NCI-H446 (cell line): ENCODE results near the gene SLC17A5.
"Not testable (repeated sequence)": the region's sequence is repeated elsewhere in the genome, so short reads cannot be mapped to it uniquely, and the experiment has no call there.

Source experiments
- DNase-seq, 2 experiments: peaks; one replicate each; lab custom pipeline; 2025; lab: John Stamatoyannopoulos, UW

The SLC17A5 gene, protein sequence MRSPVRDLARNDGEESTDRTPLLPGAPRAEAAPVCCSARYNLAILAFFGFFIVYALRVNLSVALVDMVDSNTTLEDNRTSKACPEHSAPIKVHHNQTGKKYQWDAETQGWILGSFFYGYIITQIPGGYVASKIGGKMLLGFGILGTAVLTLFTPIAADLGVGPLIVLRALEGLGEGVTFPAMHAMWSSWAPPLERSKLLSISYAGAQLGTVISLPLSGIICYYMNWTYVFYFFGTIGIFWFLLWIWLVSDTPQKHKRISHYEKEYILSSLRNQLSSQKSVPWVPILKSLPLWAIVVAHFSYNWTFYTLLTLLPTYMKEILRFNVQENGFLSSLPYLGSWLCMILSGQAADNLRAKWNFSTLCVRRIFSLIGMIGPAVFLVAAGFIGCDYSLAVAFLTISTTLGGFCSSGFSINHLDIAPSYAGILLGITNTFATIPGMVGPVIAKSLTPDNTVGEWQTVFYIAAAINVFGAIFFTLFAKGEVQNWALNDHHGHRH

DNA sequence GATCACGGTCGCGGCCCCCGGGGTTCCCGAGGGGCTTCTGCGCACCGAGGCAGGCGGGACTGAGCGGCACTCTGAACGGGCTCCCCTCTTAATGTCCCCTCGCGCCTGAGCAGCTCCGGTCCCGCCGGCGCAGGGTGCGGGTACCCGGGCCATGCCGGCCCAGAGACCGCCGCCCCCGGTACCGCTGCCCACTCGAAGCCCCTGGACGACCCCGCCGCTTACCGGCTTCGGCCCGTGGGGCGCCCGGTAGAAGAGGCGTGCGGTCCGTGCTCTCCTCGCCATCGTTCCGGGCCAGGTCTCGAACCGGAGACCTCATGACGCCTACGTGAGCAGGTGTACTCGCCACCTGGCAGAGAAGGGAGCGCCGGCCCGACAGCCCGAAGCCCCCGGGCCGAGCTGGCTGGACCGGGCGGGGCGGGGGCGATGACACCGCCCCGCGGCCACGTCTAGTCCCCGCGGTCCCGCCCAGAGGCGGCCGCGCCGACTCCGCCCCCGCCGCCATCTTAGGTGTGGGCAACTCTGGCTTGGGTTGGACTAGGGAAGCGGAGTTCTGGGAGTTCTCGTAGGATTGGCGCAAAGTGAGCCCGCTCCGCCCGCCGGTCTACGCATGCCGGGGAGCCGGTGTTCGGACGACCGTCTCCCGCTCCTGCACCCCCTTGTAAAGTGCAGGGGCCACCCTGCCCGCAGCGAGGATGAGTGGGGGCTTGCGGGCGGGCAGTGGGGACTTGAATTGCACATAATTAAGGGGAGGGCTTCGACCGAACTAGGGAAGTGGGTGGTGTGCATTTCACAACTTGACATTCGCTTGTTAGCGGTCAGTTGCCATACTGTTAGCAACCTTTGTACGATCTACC, at the start of gene SLC17A5:
Gene SLC17A5, minus strand, starts transcription at position 422 of the 854 bp plus-strand sequence. Its CDS starts 106 bp downstream, at position 316.
- peak; percentile 63 to 88 for DNase-seq

DNA sequence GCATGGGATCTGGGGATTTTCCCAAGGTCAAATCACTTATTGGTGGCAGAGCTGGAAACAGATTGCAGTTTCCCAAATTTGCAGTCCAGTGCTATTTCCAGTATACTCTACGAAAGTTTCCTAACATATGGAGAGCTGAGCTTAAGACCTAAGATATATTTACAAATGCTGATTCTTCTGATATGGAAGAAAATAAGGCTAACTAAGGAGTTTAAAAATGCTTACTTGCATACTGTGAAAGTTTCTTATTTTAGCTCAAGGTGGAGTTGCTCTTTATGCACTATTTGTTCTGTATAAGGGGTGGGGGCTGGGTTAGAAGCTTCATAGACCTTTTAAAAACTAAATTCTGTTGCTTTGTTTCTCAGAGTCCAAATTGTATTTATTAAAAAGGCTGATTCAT, 49.7 kb upstream of the SLC17A5 start:
- no peak for DNase-seq

DNA sequence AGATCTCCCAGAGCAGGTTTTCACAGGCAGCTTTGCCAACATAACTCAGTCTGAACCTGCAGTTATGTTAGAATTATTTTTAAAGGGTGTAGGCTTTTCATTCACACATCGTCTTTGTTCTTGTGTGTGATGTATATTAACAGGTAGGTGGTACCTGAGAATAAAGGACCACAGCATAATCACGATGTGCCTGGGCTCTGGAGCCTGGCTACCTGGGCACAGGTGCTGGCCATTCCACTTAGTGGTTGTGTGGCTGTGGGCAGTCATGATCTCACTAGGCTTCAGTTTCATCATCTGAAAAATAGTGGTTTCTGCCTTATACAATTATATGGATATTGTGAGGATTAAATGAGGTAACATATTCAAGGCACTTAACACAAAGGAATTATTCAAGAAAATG, 48.7 kb upstream of the SLC17A5 start:
- no peak for DNase-seq

DNA sequence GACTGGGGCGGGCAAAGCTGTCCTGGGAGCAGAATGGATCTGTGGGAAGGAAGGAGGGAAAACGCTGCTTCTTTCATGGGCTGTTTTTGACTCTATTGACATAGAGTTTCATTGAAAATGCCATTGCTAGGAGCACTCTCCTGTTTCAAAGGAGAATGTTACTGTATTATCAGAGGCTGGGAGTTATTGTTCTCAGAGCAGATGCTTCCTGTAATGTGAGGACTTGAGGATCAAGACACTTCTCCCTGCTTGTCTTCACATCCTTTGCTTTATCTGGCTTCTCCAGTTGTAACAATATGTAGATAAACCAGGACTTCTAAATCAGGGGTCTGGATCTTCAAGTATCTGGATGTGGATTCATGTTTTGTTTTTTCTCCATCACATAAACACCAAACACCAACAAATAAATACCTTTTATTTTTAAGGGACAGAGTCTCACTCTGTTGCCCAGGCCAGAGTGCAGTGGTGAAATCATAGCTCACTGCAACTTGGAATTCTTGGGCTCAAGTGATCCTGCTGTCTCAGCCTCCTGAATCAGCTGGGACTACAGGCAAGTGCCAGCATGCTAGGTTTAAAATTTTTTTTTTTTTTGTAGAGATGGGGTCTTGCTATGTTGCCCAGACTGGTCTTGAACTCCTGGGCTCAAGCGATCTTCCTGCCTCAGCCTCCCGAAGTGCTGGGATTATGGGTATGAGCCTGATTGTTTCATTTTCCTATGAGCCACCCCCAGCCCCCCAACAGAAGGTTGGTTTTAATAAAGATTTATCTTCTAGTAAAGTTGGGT, 46.1 kb upstream of the SLC17A5 start:
- DNase-seq, result no peak

DNA sequence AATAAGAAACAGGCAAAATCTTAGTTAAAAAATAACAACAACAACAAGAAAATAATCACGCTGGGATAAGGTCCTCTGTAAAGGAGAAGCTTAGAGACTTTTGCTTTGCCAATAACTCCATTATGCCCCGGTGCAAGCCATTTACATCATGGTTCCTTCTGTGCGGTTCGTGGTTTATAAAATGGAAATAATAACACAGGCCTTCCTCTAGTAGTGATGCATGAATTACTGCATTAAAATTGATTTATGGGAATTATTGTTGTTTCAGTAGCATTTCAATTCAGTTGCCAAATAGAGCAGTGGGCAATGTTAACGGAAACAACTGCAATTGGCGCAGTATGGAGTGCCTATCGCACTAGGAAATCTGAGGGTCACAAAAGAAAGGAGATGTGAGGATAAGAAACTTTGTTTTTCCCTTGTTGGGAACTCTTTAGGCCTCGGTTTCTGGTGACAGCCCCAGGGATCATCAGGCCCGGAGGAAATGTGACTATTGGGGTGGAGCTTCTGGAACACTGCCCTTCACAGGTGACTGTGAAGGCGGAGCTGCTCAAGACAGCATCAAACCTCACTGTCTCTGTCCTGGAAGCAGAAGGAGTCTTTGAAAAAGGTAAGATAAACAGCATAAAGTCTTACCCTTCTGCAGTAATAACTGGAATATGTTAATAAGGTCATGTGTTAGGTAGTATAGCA, 43.3 kb upstream of the SLC17A5 start:
- no peak for DNase-seq

DNA sequence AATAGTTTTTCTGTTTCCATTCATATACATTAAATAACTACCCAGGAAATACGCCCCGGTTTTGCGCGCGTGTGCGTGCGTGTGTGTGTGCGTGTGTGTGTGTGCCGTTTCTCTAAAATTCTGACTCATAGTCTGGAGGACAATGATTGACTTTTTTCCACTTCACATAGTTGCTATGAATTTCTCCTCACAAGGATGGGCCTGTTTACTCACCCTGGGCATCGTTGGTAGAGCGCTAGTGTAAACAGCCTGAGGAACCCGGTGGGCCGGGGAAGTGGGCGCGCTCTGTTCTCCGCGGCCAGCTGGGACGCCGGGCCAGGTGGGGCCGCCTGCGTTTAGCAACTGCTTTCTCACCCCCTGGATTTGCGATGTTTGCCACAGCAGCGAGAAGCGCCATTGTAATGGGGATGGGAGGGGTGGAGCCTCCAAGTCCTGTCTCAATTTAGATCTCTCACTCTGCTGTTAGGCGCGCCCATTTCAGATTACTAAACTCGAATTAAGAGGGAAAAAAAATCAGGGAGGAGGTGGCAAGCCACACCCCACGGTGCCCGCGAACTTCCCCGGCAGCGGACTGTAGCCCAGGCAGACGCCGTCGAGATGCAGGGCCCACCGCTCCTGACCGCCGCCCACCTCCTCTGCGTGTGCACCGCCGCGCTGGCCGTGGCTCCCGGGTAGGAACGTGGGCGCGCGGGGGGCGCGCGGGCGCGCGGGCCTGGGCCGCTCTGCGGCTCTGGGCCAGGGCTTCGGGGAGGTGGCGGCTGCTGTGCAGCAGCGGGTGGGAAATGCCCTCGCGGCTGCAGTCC, 42.0 kb upstream of the SLC17A5 start, which contains the start of gene CD109:
Gene CD109, plus strand, starts transcription at position 585 of the 803 bp plus-strand sequence. Its CDS starts 13 bp downstream, at position 598.
- no peak for DNase-seq

DNA sequence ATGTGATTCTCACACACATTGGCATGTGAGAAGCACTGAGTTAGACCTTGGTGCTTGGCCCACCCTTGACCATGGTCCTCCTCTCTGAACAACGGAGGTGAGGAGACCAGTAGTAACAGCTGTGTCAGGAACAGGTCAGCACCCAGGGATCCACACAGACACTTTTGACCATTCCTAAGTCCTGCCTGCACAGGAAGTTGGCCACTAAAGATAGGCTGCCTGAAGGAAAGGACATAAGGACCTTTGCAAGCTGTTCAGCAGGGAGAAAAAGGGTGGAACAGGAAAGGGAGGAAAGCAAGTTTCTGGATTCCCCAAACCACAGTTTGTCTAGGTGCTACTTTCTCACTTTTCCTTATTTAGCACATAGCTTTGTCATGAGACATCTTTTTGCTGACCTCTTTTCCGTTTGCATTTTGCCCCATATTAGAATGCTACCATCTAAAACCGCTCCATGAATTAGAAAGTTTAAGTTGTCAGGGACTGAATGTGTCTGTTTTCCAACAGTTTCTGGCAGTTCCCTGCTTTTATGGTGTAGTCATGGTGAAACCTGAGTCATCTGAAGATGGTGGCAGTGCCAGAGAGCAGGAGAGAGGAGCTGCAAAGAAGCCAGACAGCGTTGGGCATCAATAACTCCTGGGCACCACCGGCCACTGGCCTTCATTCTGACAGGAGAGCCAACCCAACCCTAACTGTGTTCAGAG, 41.1 kb upstream of the SLC17A5 start:
- no peak for DNase-seq

DNA sequence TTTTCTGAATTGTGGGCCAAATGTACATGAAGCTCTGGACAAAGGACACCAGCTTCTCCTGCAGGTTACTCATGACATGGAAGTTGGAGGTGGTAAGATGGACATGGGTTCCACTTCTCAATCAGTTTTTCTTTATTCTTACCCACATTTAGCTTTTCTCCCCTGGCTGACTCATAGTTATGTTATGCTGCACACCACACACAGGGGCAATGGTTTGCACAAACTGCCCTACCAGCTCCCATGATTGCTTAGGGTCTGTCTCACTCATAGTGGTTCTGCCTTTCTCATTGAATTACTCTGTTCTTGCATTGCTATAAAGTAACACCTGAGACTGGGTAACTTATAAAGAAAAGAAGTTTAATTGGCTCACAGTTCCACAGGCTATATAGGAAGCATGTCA, 37.7 kb upstream of the SLC17A5 start:
- no peak for DNase-seq

DNA sequence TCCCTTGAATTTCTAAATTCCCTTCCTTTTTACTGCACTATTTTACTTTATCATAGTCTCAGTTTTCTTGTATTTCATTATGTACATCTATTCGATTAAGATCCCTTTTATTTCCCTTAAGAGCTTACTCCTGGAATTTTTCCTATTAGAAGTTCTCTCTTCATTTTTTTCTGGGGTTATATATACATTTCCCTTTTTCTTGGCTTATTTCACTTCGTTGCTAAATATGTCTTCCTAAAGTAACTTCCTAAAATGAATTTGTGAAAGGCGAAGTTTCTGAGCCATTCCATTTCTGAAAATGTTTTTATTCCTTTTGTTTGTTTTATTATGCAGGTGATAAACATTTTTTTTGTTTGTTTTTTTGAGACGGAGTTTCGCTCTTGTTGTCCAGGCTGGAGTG, 36.3 kb upstream of the SLC17A5 start:
- DNase-seq, result no peak

DNA sequence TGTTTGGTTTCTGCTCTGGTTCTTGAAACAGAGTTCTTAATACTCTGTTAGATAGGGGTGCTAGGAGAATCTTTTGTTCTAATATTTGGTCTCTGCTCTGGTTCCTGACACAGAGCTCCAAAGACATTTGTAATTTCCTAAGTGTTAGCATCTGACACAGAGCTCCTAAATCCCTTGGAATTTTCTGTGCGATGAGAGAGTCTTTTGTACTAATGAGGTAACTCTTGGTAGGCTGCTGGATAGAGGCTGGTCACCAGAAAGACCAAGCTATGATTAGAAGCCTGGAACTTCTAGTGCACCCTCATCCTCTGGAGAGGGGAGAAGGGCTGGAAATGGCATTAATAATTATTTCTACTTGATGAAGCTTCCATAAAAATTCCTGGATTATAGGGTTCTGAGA, 34.6 kb upstream of the SLC17A5 start:
- DNase-seq, result no peak

DNA sequence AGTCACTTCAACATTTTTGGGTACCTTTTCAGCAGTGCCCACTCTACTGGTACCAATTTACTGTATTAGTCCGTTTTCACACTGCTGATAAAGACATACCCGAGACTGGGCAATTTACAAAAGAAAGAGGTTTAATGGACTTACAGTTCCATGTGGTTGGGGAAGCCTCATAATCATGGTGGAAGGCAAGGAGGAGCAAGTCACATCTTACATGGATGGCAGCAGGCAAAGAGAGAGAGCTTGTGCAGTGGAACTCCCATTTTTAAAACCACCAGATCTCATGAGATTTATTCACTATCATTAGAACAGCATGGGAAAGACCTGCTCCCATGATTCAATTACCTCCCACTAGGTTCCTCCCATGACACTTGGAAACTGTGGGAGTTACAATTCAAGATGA, 29.8 kb upstream of the SLC17A5 start:
- not testable (repeated sequence) for DNase-seq

DNA sequence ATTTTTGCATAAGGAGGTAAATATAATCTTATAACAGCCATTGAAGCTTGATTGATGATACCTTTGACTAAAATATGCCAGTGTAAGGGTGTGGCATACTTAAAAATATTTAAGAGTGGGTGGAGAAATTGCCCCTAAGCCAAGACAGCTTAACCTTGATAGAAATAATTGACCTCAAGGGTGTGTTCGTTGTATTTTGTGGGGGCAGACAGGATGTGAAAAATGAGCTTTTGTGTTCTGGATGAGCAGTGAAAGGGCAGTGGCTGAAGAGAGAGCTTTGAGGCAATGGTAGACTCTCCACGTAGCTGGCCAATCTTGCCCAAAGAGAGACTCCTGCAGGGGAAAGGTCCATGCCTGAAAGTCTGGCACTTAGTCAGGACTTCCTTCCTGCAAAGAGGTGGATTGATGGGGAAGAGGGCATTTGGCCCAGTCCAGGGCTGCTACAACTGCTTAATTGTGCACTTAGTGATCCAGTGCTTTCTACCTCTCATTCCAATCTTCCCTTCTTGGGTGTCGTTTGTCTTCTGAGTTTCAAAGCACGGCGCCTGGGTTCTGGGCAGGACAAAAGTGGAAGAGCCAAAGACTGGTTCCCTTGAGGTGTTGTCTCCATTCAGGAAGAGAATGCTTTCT, 26.6 kb upstream of the SLC17A5 start:
- no peak for DNase-seq

DNA sequence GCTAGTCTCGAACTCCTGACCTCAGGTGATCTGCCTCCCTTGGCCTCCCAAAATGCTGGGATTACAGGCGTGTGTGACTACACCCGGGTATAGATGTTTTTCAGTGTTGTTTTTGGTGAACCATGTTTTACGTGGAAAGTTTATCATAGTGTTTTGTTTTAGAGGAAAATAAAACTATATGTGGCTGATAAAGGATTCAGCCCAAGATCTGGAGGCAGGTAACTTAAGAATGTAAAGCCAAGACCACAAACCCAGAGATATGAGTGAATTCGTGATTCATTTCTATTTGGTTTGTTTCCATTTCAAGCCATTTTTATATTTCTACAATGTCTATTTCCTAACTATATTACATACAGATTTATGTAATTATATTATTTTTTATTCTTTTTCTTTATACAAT, 26.1 kb upstream of the SLC17A5 start:
- DNase-seq, result not testable (repeated sequence)

DNA sequence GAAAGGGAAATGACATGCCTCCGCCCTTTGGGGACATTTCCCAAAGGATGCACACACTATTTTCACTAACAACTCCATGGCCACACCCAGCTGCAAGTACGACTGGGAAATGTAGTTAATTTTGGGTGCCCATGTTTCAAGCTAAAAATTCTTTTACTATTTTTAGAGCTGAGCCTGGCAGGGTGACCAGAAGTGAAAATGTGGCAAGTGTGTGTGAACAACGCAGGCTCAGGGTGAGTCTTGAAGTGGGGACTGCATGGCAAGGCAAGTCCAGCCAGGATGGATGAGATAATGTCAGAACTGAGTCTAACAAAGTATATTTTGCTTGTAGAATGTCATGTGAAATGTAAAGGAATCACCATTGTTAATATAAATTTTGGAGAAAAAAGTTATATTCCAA, 25.2 kb upstream of the SLC17A5 start:
- DNase-seq, result no peak

DNA sequence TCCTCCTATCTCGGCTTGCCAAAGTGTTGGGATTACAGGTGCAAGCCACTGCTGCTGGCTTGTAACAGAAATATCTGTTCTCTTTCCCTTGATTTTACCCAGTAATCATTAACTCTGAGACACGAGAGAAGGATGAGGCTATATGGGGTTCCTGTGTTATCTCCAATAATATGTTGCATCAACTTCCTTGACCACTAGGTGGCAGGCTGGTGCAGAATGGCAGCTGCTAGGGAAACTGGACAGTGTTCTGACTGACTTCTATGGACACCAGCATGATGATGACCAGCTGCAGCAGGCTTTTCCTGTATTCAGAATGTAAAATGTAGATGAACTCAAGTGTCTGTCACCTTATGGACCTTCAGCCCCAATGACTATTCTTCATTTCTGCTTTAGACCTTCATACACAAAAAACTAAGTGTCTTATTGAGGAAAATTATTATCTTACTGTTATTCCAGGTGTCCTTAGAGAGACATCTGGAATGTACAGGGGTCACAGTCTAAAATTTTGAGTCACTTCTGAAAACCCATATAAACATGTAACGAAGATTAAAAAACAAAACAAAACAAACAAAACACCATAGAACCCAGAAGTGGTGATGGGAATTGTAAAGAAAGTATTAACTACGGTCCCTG, 21.8 kb upstream of the SLC17A5 start:
- DNase-seq, result peak; percentile 31 to 58

DNA sequence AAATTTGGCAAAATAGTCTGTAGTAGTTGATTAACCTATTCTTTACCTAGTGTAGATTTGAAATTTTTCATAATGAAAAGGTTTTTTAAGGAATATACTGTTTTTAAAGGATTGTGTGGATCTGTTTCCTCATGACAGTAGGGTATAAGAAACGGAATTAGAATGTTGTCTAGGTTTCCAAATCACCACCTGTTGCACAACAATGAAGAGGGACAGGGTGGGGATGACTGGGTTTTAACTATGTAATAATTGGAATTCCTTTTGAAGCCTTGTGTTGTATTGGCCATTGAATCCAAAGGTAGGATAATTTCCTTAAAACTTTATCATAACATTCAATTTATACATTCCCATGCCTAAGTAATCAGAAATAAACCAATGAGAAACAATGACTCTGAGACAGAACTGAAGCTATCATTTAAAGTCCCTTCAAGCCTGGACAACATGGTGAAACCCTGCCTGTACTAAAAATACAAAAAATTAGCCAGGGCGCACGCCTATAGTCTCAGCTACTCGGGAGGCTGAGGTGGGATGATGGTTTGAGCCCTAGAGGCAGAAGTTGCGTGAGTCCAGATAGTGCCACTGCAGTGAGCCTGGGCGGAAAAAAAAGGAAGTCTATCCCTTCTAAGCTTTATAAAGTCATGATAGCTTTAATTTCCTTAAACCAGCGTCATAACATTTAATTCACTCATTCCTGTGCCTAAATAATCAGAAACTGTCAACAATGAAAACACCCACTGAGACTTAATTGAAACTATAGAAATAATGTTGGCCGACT, 18.3 kb upstream of the SLC17A5 start:
- no peak for DNase-seq

DNA sequence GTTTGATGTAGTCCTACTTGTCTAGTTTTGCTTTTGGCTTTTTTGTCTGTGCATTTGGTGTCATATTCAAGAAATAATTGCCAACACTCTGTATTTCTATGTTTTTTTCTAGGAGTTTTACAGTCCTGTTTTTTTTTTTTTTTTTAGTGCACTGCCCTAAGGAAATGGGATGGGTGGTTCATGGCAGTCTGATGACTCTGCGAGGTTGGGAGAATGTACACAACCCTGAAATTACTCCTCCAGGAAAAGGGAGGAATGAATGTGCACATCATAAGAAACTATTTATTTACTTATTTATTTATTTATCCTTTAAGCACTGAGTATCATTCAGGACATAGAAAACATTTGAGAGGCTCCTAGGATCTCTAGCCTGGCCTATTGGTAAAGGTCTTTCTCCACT, 15.2 kb upstream of the SLC17A5 start:
- DNase-seq, result no peak

DNA sequence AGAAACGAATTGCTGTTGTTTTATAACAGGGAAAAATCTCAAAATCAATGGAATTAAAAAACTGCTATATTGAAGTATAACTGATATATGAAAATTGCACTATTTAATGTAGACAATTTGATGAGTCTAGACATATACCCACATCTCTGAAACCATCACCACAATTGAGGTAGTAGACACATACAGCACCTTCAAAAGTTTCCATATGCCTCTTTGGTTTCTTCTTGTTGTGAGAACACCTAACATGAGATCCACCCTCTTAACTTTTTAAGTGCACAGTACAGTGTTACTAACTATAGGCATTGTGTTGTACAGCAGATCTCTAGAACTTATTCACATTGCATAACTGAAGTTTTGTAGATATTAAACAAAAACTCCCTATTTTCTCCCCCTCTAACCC, 14.0 kb upstream of the SLC17A5 start:
- DNase-seq, result no peak
